ENCODE results near the gene ABCG5.

ABCG5 gene

DNA sequence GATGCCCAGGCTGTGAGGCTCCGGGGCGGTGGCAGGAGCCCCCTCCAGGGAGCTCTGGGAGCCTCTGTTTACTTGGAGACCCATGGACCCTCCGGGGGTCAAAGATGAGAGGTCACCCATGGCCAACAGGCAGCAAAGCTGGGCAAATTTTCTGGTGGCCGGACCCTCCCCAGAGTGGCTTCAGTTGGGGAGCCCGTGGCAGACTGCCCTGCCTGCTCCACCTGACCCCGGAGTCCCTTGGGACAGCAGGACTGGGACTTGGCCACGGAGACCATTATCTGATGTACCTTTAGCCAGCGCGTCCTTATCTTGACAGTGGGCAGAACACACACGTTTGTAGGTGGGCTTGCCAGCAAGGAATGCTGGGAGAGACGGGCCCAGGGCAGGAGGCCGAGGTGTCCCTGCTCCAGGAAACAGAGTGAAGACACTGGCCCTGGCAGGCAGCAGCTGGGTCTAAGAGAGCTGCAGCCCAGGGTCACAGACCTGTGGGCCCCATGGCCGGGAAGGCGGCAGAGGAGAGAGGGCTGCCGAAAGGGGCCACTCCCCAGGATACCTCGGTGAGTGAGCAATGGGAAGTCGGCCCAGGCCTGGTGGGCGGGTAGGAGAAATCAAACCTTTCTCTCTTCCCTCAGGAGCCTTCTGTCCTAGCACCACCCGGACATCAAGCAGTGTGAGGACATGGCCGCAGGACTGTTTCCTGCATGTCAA lies at the start of gene ABCG5, which contains the start of gene ABCG8:
TSS of gene ABCG5 (minus strand) at position 280 of the 708 bp plus-strand sequence. CDS start at position 120, 160 bp downstream.
TSS of gene ABCG8 (plus strand) at position 412 of the 708 bp plus-strand sequence. CDS start at position 495, 83 bp downstream.
- DNase-seq: no peak

DNA sequence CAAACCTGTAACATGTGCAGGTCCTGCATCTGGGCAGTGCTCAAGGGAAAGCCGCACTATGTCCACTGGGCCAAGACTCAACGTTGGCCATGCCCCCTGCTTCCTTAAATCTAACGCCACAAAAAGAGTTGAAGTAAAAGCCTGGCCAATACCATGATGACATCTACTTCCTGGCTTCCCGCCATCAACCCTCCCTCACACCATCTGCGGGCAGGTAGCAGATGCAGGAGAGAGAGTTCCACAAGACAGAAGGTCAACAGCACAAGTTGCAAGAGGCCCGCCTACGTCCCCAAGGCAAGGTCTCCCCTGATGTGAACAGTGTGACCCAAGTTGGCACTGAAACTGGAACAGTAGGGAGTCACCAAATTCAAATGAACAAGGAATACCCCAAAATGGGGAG lies 48.5 kb upstream of the ABCG5 start:
- no peak for DNase-seq

GRCh38 chr2:43885132-43885632 lies 46.5 kb upstream of the ABCG5 start:
- no peak for DNase-seq

DNA sequence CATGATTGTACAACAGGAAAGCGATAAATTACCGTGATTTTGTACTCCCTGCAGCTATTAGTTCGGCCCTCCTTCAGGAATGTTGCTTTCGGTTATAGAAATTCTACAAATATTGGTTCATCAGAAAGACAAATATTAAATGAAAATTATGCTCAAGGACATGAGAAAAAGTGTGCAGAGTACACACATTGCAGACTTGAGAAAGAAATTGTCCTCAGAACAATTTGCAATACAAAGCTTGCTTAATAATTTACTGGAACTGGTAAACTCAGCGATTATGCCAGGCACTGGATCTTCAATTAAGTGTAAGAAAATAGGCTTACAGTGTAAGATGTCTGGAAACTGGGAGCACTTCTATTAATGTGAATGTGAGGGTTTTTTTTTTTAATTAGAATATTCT lies 46.0 kb upstream of the ABCG5 start:
- DNase-seq: no peak

DNA sequence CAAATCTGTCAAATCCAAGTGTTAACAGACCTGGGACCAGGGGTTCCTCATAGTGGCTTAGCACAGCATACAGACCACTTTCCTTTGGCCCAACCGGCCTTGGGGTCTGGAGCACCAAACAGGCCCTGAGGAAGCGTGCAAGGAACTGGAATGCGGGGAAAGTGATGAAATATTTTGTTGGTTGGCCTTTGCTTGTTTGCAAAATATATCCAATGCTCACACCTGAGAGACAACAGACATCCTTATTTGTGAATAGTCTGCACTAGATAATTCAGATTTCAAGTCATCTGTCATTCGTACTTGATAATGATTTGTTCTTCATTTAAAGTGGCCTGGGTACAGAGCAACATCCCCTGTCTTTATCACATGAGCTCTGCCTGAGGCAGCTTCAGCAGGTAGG lies 43.7 kb upstream of the ABCG5 start:
- no peak for DNase-seq

DNA sequence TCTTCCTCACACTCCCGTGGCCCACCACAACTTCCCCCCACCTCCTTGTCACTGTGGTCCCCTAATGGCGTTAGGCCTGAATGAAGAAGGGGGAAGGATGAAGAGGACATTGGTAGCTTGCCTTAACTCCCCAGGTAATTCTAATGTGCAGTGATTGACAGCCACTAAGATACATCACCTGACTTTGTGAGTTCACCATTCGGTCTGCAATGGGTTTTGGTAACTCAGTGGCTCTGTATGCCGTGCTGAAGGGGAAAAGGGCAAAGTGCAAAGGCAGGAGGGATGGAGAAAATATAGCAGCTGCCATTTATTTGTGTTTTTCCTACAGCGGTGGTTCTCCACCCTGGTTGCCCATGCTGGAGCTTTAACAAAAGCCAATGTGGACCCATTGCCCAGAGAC lies 42.3 kb upstream of the ABCG5 start:
- DNase-seq: no peak

- DNase-seq: no peak
These were observed 41.8 kb upstream of the ABCG5 start for GRCh38 chr2:43880471-43880870.

- no peak for DNase-seq
These were observed 40.6 kb upstream of the ABCG5 start for GRCh38 chr2:43879261-43879660.

DNA sequence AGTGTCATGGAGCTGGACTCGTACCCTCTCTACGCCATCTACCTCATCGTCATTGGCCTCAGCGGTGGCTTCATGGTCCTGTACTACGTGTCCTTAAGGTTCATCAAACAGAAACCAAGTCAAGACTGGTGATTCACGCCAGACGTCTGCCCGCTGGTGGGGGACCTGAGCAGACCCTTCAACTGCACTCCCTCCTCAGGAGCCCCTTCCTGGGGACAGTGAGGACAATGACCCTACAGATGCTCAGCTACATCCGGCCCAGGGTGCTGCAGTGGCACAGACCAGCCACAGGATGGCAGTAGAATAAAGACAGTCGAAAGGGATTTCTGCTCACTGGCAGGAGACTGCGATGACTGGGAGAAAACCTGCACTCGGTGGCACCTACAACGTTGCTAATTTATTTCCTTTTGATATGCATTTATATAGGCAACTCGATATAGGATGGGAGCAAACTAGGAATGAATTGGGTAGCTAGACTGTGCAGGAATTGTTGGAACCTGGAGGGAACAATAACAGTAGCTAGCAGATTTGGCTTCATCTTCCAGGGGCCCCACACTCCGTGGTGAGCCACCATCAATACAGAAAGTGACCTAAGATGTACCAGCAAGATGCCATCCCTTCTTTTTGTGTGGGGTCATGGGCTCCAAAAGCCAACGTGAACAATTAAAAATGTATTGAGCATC lies 39.3 kb upstream of the ABCG5 start:
- DNase-seq: peak; percentile 31

GRCh38 chr2:43874776-43875451 lies 36.3 kb upstream of the ABCG5 start:
- DNase-seq: no peak

DNA sequence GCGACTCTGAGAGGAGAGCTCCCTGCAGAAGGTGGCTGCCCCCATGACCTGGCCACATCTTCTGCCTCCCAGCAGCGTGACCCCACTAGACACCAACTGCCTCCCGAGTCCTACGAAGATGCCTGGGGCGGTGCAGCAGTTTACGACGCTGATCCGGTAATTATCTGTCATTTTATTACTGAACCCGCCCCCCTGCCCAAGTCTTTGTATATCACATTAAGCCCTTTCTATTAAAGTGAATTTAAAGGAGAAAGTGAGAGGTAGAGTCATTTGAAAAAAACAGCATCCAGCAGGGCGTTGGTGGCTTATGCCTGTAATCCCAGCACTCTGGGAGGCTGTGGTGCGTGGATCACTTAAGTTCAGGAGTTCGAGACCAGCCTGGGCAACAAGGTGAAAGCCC lies 33.5 kb upstream of the ABCG5 start:
- no peak for DNase-seq

DNA sequence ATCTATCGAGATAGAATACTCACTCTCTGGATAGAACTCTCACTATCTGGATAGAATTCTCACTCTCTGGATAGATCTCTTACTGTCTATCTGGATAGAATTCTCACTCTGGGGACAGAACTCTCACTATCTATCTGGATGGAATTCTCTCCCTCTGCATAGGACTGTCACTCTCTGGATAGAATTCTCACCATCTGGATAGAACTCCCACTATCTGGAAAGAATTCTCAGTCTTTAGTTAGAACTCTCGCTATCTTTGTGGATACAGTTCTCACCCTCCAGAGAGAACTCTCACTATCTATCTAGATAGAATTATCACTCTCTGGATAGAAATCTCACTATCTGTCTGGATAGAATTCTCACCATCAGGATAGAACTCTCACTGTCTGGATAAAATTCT lies 16.7 kb upstream of the ABCG5 start:
- DNase-seq: no peak

DNA sequence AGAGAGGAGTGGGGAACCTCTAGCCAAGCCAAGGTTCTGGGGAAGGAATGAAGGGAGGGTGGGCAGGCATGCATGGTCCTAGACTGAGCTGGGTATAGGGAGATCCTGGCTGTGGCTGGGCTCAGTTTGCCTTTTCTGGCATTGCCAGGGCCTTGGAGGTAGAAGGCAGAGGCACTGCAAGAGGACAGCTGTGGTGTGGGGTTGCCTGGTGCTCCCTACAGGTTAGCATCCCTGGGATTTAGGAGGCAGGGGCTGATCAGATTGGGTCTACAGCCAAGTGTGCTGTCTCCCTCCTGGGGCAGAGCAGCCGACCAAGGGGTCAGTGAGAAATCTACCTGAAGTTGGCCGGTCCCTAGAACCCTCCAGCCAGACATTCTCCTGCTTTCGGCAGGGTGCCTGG lies 16.0 kb upstream of the ABCG5 start:
- DNase-seq: no peak

GRCh38 chr2:43853141-43854081 lies 14.8 kb upstream of the ABCG5 start:
- DNase-seq: no peak

- no peak for DNase-seq
These were observed 13.6 kb upstream of the ABCG5 start for GRCh38 chr2:43852196-43852730.

DNA sequence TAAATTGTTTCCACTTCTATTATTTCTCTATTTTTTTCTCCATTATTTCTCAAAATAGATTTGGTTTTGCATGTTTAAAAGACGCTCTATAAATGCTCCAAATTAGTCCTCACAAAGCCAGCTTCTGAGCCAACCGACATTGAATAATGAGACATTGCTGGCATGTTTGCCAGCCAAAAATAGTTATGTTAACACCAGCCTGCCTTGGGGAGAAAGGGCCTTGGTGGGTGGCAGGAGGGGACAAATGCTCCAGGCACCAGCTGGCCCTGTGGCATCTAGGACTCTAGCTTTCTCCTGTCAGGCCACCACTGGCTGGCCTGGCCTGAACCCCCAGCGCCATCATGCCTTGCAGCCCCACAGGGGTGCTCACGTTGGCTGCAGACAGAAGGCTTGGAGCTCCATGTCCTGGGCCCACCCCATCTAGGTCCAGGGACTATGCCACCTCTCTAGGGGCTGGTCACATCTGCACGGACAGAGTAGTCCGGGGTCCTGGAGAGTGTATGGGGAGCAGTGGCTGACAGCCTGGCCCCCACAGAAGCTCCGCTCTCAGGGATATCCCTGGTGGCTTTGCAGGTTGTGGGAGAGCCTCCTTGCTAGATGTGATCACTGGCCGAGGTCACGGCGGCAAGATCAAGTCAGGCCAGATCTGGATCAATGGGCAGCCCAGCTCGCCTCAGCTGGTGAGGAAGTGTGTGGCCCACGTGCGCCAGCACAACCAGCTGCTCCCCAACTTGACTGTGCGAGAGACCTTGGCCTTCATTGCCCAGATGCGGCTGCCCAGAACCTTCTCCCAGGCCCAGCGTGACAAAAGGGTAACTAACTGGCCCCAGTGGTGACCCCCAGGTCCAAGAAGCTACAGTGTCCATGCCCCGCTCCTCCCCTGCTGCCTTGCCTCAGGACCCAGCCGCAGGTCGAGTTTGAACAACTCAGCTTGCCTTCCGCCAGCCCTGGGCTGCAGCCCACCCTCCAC lies 12.7 kb upstream of the ABCG5 start:
- DNase-seq: no peak

DNA sequence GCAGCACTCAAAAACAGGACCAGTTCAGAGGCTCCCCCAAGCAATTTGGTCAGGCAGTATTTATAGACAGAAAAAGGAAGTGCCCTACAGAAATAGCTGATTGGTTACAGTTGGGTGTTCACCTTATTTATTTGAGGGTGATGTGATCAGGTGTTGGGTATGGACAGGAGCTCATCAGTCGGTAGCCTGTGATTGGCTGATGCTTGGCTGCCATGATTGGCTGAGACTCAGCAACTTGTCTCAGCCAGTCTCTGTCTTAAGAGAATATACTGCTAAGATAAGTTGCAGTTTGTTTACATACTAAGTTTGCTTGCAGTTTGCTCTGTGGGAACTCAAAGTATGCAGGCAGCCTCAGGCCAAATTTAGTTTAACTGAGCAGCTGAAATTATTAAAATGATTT lies 9.6 kb upstream of the ABCG5 start:
- DNase-seq: no peak

- DNase-seq: no peak
These were observed 7.6 kb upstream of the ABCG5 start for GRCh38 chr2:43846140-43846793.

DNA sequence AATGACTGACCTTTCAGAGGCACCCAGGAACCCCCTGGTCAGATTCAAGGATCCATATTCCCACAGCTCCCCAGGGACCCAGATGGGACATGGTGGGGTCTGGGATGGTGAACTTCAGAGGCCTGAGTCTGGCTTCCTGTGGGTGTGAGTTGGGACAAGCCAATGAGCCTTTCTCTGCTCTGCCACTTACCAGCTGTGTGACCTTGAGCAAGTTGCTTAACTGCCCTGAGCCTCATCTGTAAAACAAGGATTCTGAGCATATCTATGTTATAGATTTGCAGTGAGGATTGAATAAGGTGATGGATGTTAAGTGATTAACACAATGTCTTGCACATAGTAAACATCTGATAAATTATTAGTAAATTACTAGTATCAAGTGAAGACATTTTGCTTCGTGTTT lies 6.5 kb upstream of the ABCG5 start:
- DNase-seq: no peak

DNA sequence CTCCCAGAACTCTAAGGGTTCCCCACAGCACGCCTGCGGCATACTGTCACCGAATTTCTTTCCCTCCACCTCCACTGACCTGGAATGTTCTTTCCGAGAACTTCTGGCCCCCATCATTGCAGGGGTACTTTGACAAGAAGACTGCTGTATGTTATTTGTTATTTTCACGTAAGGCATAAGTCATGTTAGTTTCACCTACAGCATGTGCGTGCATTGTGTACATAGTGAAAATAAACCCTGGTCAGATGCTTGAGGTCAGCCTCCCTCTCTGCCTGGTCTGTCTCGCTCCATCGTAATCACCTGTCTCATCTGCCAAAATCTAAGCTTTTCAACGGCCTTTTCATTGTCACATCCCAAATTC lies 4.2 kb upstream of the ABCG5 start:
- no peak for DNase-seq

Data from NCI-H2081 treated with DMSO at 0.1 percent for 48 hours (cell line).